ENCODE measurements around the gene AMZ2. TPM values are rescaled to one million over a fixed set of nuclear protein-coding genes. Genes with fewer than 3 reads are reported as not detected.

The AMZ2 gene
- total RNA-seq, 1 donor from 2014 or later = 75.7 TPM

GRCh38 chr17:68290955-68291835 is 43.4 kb downstream of the AMZ2 start, which contains the start of the genes ARSG and SLC16A6:
TSS of gene ARSG (plus strand) at chr17:68291495. CDS start at chr17:68307494, 15,999 bp downstream.
TSS of gene SLC16A6 (minus strand) at chr17:68291127. CDS start at chr17:68278320, 12,807 bp downstream.
- H3K27me3 Mint-ChIP-seq (ENCODE audit: insufficient read depth) = peaks cover 8% of the 10 kb centered on the region
- H3K9me3 Mint-ChIP-seq = no peaks in the 10 kb centered on the region
- H3K36me3 Mint-ChIP-seq (ENCODE audit: low read depth) = peaks cover 2% of the 10 kb centered on the region
- peak within 1 kb of the TSS; percentile 95 for H3K27ac Mint-ChIP-seq
- peak within 1 kb of the TSS; percentile 97 for H3K4me3 Mint-ChIP-seq
- peak; percentile 76 for DNase-seq (ENCODE audit: low spot score)
- peaks cover 58% of the 10 kb centered on the region for H3K4me1 Mint-ChIP-seq (ENCODE audit: low read depth)
- intact Hi-C loops (cut with micrococcal nuclease) = loop anchor here (1.0 to 5.0 kb wide), 6 partner anchors 28 to 221 kb away; partner anchors contain the start of genes AMZ2 and PRKAR1A

DNA sequence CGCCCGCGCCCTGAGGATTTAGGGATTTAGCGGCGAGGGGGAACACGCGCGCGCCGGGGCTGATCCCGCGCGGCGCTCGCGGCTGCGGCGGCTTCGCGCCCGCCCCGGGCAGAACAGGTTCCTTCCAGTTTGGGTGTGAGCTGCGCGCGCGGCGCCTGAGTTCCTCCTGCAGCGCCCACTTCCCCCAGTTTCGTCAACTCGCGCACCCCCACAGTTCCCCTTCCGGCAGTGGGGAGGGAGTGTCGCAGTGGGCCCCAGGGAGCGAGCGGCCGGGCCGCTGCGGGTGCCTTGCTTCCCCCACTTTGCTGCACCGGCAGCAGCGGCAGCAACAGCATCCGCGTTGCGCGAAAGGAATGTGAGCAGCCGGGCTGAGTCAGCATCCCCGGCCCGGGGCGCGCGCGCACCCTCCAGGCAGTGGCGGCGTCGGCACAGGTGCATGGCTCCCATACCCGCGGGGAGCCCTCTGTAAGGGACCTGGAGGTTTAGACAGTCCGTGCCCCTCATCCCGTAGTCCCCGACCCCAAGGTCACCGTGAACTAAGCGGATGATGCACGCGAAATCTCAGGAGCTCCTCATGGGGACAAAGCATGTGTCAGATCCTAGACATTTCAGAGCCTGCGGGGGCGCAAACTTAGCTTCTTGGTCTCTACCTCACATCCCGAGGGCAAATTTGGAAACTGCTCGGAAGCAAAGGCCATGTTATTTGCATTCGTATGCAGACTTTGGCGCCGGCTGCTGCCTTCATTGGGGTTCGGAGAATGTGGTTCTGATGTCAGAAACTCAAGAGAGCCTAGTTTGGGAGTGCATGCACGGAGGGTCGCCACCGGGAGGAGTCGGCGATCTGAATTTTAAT is 44.2 kb downstream of the AMZ2 start:
- H3K27me3 Mint-ChIP-seq (ENCODE audit: insufficient read depth) = peaks cover 8% of the 10 kb centered on the region
- H3K4me1 Mint-ChIP-seq (ENCODE audit: low read depth) = peaks cover 67% of the 10 kb centered on the region
- H3K9me3 Mint-ChIP-seq = no peaks in the 10 kb centered on the region
- peak; percentile 90 for DNase-seq (ENCODE audit: low spot score)
- peak overlapping the region; percentile 83 for H3K4me3 Mint-ChIP-seq
- H3K27ac Mint-ChIP-seq = peak overlapping the region; percentile 84
- intact Hi-C loops (cut with micrococcal nuclease) = loop anchor here (1.0 to 5.0 kb wide), 11 partner anchors 18 to 220 kb away; partner anchors contain the start of genes AMZ2 and PRKAR1A
- peaks cover 2% of the 10 kb centered on the region for H3K36me3 Mint-ChIP-seq (ENCODE audit: low read depth)

- no peaks in the 10 kb centered on the region for H3K9me3 Mint-ChIP-seq
These were observed 44.8 kb downstream of the AMZ2 start for GRCh38 chr17:68292689-68293040.

DNA sequence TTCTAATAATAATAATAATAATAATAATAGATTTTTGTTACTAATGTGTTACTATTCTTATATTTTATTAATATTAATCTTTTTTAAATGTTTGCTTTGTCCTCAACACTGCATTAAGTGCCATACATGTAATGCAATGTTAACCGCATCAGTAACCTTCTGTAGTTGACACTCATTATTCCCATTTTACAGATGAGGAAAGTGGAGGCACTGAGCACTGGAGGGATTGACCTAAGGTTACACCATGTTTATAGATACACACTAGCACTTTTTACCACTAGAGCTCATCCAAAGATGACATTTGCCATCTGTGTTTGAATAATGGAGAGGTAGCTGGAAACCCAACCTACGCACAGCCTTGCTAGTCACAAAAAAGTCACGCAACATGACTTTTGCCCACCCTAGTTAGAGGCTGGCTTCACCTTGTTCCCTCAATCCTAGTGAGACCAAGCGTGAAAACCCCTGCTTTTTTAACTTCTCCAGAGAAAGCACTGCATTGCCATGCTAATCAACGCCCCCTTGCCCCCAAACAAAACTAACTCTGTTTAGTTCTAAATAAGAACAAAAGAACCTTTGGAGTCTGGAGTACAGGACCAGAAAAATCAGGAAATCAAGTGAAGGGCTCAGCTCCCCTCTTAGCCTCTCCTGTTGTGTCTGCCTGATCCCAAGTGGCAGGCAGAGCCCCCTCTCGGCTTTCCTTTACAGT is 45.8 kb downstream of the AMZ2 start:
- Mint-ChIP-seq H3K36me3 (ENCODE audit: low read depth) (peaks cover 2% of the 10 kb centered on the region), H3K9me3 (no peaks in the 10 kb centered on the region), H3K4me3 (no peak overlapping the region), H3K27ac (no peak overlapping the region), H3K4me1 (ENCODE audit: low read depth) (peaks cover 64% of the 10 kb centered on the region), H3K27me3 (ENCODE audit: insufficient read depth) (peaks cover 8% of the 10 kb centered on the region)
- intact Hi-C loops (cut with micrococcal nuclease) = loop anchor here (5.0 kb wide), 1 partner anchor 219 kb away; the partner anchor contains the start of gene PRKAR1A
- no peak for DNase-seq (ENCODE audit: low spot score)

More at GRCh38 chr17:68292689-68293040, 44.8 kb downstream of the AMZ2 start:
- Mint-ChIP-seq H3K4me1 (ENCODE audit: low read depth) (peaks cover 69% of the 10 kb centered on the region), H3K36me3 (ENCODE audit: low read depth) (peaks cover 2% of the 10 kb centered on the region), H3K27ac (peak overlapping the region; percentile 84), H3K4me3 (peak overlapping the region; percentile 83), H3K27me3 (ENCODE audit: insufficient read depth) (peaks cover 8% of the 10 kb centered on the region)
- intact Hi-C loops (cut with micrococcal nuclease) = loop anchor here (1.0 to 5.0 kb wide), 6 partner anchors 18 to 220 kb away; partner anchors contain the start of gene PRKAR1A
- DNase-seq (ENCODE audit: low spot score) = no peak

- H3K36me3 Mint-ChIP-seq (ENCODE audit: low read depth) = peaks cover 3% of the 10 kb centered on the region
- H3K4me3 Mint-ChIP-seq = no peak overlapping the region
- peaks cover 8% of the 10 kb centered on the region for H3K27me3 Mint-ChIP-seq (ENCODE audit: insufficient read depth)
- no peaks in the 10 kb centered on the region for H3K9me3 Mint-ChIP-seq
- H3K27ac Mint-ChIP-seq = no peak overlapping the region
- no peak for DNase-seq (ENCODE audit: low spot score)
- intact Hi-C loops (cut with micrococcal nuclease) = loop anchor here (5.0 kb wide), 1 partner anchor 218 kb away; the partner anchor contains the start of gene PRKAR1A
- peaks cover 58% of the 10 kb centered on the region for H3K4me1 Mint-ChIP-seq (ENCODE audit: low read depth)
These were observed 46.3 kb downstream of the AMZ2 start for GRCh38 chr17:68294196-68294555.

DNA sequence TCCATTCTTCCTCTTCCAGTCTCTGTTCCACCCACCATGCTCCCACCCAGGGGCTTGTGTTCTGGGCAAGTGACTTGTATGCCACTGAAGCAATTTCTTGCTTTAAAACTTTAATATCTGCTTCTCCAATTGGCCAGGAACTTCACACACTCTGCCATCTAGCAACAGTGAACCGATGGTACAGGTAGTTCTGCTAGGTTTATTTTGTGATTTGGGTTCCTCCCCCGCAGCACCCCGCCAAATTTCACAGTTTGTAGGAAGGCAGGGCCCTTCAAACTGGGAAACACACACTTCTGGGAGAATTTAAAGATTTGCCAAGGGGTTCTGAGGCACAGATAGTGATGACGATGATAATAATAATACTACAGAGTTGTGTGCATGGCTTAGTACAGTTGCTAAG is 46.8 kb downstream of the AMZ2 start:
- Mint-ChIP-seq H3K36me3 (ENCODE audit: low read depth) (peaks cover 7% of the 10 kb centered on the region), H3K4me3 (no peak overlapping the region), H3K9me3 (no peaks in the 10 kb centered on the region), H3K27me3 (ENCODE audit: insufficient read depth) (peaks cover 8% of the 10 kb centered on the region), H3K27ac (no peak overlapping the region), H3K4me1 (ENCODE audit: low read depth) (peaks cover 54% of the 10 kb centered on the region)
- intact Hi-C loops (cut with micrococcal nuclease) = loop anchor here (5.0 kb wide), 1 partner anchor 218 kb away; the partner anchor contains the start of gene PRKAR1A
- no peak for DNase-seq (ENCODE audit: low spot score)

GRCh38 chr17:68295086-68295485 is 47.2 kb downstream of the AMZ2 start:
- H3K27me3 Mint-ChIP-seq (ENCODE audit: insufficient read depth) = peaks cover 8% of the 10 kb centered on the region
- peaks cover 7% of the 10 kb centered on the region for H3K36me3 Mint-ChIP-seq (ENCODE audit: low read depth)
- H3K27ac Mint-ChIP-seq = no peak overlapping the region
- H3K4me1 Mint-ChIP-seq (ENCODE audit: low read depth) = peaks cover 49% of the 10 kb centered on the region
- no peak for DNase-seq (ENCODE audit: low spot score)
- H3K4me3 Mint-ChIP-seq = no peak overlapping the region
- H3K9me3 Mint-ChIP-seq = no peaks in the 10 kb centered on the region
- intact Hi-C loops (cut with micrococcal nuclease) = no loop called here

DNA sequence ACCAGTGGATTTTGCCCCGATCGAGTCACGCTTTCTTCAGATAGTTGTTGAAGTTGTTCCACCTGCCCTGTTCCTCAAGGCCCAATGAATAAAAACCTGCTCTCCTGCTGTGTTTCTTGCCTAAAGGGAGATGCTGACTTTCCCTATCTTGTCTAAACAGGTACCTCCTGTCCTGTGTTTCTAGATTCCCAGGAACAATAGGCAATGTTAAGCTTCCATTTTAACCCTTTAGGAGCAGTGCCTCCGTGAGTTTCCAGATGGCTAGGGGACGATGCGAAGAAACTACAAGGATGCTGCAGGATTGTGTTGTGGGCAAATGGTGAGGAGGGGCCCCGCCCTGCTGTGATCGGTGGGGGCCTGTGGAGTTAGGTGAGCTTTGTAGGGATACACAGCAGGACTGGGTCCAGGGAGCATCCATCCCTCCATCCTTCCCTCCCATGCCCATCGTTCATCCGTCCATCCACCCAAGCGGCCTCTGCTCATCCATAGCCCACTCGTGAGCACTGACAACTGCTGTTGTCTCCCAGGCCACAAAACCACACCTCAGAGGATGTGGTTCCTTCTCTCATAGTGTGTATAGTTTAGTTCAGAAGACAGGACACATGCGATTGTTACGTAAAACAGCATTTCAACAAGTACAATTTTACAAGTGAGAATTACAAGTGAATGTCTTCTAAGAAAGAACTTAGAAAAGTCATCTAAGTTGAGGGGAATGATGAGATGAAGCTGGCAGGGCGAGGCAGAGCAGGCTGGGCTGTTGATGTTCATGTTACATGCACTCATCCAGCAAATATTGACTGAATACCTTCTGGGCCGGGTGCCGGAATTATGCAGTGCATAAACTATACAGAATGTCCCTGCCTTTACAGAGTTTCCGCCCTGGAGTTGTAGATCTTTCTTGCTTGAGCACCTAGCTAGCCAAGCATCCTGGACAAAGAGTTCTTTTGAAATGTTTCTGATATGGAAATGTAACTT is 48.7 kb downstream of the AMZ2 start:
- peaks cover 12% of the 10 kb centered on the region for H3K27me3 Mint-ChIP-seq (ENCODE audit: insufficient read depth)
- H3K4me3 Mint-ChIP-seq = peak overlapping the region; percentile 62
- no peaks in the 10 kb centered on the region for H3K9me3 Mint-ChIP-seq
- intact Hi-C loops (cut with micrococcal nuclease) = loop anchor here (1.0 kb wide), 1 partner anchor 14 kb away; no protein-coding TSS in a partner anchor
- H3K36me3 Mint-ChIP-seq (ENCODE audit: low read depth) = peaks cover 7% of the 10 kb centered on the region
- peak; percentile 71 for DNase-seq (ENCODE audit: low spot score)
- peak overlapping the region; percentile 66 for H3K27ac Mint-ChIP-seq
- peaks cover 42% of the 10 kb centered on the region for H3K4me1 Mint-ChIP-seq (ENCODE audit: low read depth)

GRCh38 chr17:68297195-68297594 is 49.4 kb downstream of the AMZ2 start:
- H3K27me3 Mint-ChIP-seq (ENCODE audit: insufficient read depth) = peaks cover 19% of the 10 kb centered on the region
- H3K36me3 Mint-ChIP-seq (ENCODE audit: low read depth) = peaks cover 7% of the 10 kb centered on the region
- intact Hi-C loops (cut with micrococcal nuclease) = no loop called here
- peak overlapping the region; percentile 62 for H3K4me3 Mint-ChIP-seq
- no peak for DNase-seq (ENCODE audit: low spot score)
- H3K4me1 Mint-ChIP-seq (ENCODE audit: low read depth) = peaks cover 48% of the 10 kb centered on the region
- no peaks in the 10 kb centered on the region for H3K9me3 Mint-ChIP-seq
- no peak overlapping the region for H3K27ac Mint-ChIP-seq

DNA sequence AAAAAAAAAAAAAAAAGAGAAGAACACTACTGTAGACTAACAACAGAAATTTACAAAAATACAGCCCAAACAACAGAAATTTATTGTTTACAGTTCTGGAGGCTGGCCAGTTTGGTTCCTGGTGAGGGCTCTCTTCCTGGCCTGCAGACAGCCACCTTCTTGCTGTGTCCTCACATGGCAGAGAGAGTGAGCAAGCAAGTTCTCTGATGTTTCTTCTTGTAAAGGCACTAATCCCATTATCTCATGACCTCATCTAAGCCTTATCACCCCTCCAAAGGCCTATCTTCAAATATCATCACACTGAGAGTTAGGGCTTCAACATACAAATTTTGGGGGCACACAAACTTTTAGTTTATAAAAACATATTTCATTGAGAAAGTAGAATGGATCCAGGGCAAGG is 50.8 kb downstream of the AMZ2 start:
- Mint-ChIP-seq H3K27me3 (ENCODE audit: insufficient read depth) (peaks cover 25% of the 10 kb centered on the region), H3K4me3 (no peak overlapping the region), H3K36me3 (ENCODE audit: low read depth) (peaks cover 7% of the 10 kb centered on the region), H3K4me1 (ENCODE audit: low read depth) (peaks cover 44% of the 10 kb centered on the region), H3K27ac (no peak overlapping the region), H3K9me3 (no peaks in the 10 kb centered on the region)
- no peak for DNase-seq (ENCODE audit: low spot score)
- intact Hi-C loops (cut with micrococcal nuclease) = no loop called here

DNA sequence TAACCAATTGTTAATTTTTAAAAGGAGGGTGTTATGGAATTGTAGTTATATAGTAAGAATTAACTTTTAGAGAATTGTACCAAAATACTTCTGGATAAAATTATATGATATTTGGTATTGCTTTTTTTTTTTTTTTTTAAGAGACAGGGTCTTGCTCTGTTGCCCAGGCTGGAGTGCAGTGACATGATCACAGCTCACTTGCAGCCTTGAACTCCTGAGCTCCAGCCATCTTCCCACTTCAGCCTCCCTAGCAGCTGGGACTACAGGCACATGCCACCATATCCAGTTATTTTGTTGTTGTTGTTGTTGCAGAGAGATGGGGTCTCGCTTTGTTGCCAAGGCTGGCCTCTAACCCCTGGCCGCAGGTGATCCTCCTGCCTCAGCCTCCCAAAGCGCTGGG is 52.0 kb downstream of the AMZ2 start:
- Mint-ChIP-seq H3K4me1 (ENCODE audit: low read depth) (peaks cover 40% of the 10 kb centered on the region), H3K36me3 (ENCODE audit: low read depth) (peaks cover 7% of the 10 kb centered on the region), H3K27me3 (ENCODE audit: insufficient read depth) (peaks cover 19% of the 10 kb centered on the region), H3K9me3 (no peaks in the 10 kb centered on the region), H3K4me3 (no peak overlapping the region), H3K27ac (no peak overlapping the region)
- intact Hi-C loops (cut with micrococcal nuclease) = no loop called here
- no peak for DNase-seq (ENCODE audit: low spot score)

All from activated T-helper 1 cell treated with anti-CD3 and anti-CD28 coated beads, Interleukin-12 subunit alpha, Interleukin-12 subunit beta, Interleukin-2, Interleukin-4 antibody, amounts not matched to agents 30 ng/mL and 10 ng/mL and 1 ng/mL, durations not matched to agents 14 hours and 24 hours and 36 hours (primary cell).